GM18858 (cell line): ENCODE measurements around the gene FANCM.

ENCODE experiments used
- ATAC-seq: cut with Tn5 transposase; IDR thresholded peaks from one replicate; pipeline ENCODE4 v1.9.1; 2021; ENCODE audit not compliant: unreplicated experiment

The FANCM gene, protein sequence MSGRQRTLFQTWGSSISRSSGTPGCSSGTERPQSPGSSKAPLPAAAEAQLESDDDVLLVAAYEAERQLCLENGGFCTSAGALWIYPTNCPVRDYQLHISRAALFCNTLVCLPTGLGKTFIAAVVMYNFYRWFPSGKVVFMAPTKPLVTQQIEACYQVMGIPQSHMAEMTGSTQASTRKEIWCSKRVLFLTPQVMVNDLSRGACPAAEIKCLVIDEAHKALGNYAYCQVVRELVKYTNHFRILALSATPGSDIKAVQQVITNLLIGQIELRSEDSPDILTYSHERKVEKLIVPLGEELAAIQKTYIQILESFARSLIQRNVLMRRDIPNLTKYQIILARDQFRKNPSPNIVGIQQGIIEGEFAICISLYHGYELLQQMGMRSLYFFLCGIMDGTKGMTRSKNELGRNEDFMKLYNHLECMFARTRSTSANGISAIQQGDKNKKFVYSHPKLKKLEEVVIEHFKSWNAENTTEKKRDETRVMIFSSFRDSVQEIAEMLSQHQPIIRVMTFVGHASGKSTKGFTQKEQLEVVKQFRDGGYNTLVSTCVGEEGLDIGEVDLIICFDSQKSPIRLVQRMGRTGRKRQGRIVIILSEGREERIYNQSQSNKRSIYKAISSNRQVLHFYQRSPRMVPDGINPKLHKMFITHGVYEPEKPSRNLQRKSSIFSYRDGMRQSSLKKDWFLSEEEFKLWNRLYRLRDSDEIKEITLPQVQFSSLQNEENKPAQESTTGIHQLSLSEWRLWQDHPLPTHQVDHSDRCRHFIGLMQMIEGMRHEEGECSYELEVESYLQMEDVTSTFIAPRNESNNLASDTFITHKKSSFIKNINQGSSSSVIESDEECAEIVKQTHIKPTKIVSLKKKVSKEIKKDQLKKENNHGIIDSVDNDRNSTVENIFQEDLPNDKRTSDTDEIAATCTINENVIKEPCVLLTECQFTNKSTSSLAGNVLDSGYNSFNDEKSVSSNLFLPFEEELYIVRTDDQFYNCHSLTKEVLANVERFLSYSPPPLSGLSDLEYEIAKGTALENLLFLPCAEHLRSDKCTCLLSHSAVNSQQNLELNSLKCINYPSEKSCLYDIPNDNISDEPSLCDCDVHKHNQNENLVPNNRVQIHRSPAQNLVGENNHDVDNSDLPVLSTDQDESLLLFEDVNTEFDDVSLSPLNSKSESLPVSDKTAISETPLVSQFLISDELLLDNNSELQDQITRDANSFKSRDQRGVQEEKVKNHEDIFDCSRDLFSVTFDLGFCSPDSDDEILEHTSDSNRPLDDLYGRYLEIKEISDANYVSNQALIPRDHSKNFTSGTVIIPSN (N-terminal part only)

GRCh38 chr14:45135659-45136395 lies at the start of gene FANCM:
Gene FANCM, plus strand, starts transcription at chr14:45135930. Its CDS starts 102 bp downstream, at chr14:45136032.
- ATAC-seq = peak; percentile 28

- ATAC-seq = peak; percentile 82
These were observed 45.9 kb upstream of the FANCM start for GRCh38 chr14:45089813-45090212.

DNA sequence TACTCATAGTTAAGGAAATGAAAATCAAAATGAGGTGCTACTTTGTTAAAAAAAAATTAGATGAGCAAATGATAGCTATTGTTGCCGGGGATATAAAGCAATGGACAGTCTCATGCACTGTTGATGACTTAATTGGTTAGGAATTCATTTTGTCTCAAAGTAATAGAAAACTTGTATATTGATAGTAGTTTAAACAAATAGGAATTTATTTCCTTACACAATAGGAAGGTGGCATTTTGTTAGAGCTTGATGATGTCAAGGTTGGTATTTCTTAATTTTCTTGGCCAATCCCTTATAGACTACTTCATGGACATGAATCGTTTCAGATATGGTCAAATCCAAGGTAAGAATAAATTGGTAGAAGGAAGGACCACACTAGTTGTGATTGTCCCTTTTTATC lies 44.0 kb upstream of the FANCM start:
- no peak for ATAC-seq

DNA sequence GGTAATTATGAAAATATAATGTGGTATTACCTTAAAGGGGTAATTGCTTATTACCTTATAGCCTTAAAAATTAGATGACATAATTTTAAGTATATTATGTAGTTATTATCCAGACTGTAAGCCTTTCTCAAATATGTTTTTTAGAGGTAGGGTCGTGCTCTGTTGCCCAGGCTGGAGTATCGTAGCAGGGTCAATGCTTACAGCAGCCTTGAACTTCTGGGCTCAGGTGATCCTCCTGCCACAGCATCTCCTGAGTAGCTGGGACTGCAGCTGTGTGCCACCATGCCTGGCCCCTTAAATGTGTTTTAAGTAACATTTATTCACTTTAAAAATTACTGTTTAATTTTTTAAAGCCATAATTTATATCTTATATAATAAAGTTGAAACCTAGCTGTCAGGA lies 41.5 kb upstream of the FANCM start:
- ATAC-seq = no peak

DNA sequence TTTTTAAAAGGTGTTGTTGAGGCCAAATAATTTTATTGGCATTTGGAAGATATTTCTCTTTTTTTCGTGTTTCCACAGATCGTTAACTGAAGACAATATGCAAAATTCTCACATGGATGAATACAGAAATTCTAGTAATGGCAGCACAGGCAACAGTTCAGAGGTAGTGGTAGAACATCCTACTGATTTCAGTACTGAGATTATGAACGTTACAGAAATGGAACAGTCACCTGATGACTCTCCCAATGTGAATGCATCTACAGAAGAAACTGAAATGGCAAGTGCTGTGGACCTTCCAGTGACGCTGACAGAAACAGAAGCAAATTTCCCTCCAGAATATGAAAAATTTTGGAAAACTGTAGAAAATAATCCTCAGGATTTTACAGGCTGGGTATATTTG lies 40.6 kb upstream of the FANCM start:
- ATAC-seq = no peak

DNA sequence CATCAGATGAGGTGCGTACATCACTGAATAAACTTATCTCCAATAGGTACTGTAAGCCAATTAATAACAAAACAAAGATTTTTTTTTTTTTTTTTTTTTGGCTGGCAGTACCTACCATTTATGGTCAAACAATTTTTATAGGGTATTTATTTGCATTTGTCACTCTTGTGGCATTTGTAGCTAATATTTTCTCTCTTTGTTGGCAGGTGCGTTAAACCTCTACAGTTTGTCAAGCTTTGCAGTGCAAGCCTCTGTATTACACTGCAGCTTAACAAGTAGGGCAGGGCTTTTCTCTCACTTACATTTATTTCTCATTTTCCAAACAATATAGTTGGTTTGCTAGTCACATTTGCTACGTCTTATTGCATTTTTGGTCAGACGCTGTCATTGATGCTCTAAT lies 39.5 kb upstream of the FANCM start:
- no peak for ATAC-seq

- no peak for ATAC-seq
These were observed 31.9 kb upstream of the FANCM start for GRCh38 chr14:45103806-45104205.

- no peak for ATAC-seq
These were observed 31.2 kb upstream of the FANCM start for GRCh38 chr14:45104561-45104960.

- no peak for ATAC-seq
These were observed 22.6 kb upstream of the FANCM start for GRCh38 chr14:45112896-45113781.

DNA sequence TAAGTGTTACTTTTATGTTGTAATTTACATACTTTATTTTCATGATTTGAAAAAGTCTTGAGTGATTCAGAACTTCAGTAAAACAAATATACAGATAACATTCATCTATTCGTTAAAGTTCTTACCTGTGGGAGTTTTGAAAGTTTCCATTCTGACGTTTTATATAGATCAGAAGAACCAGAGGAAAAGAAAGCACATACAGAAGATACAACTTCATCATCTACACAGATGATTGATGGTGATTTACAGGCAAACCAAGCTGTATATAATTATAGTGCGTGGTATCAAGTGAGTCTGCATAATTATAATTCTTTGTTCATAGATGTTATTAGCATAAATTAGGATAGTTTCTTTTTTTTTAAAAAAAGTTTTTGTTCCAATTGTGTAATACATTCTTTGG lies 21.4 kb upstream of the FANCM start:
- ATAC-seq = no peak

GRCh38 chr14:45118594-45118993 lies 17.1 kb upstream of the FANCM start:
- no peak for ATAC-seq

- no peak for ATAC-seq
These were observed 15.6 kb upstream of the FANCM start for GRCh38 chr14:45120096-45120495.

DNA sequence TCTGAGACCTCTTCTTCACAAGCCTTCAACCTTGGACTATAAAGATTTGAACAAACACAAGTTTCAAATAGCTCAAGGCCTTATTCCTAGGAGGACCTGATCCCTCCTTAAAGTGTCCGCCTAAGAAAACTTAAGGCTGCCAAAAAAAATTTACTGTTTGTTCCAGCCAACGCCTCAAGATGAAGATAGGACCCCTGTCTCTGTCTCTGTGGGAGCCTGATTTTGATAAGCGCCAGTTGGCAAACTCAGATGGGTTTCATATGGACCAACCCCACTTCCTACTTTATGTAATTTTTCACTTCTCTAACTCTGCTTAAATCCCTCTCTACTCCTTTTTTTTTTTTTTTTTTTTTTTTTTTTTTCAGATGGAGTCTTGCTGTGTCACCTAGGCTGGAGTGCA lies 12.5 kb upstream of the FANCM start:
- ATAC-seq = no peak

DNA sequence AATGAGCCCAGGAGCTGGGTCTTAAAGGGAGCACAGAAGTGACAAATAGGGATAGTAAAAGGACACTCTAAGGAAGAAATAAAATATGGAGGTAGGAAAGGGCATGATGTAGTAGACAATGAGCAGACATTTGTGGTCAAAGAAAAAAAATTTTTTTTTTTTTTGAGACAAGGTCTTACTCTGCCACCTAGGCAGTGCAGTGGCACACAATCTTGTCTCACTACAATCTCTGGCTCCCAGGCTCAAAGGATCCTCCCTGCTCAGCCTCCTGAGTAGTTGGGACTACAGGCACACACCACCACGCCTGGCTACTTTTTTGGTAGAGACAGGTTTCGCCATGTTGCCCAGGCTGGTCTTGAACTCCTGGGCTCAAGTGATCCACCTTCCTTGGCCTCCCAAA lies 10.0 kb upstream of the FANCM start:
- no peak for ATAC-seq

GRCh38 chr14:45128963-45129629 lies 6.6 kb upstream of the FANCM start:
- ATAC-seq = no peak

- ATAC-seq = no peak
These were observed 2.1 kb upstream of the FANCM start for GRCh38 chr14:45133683-45134050.

DNA sequence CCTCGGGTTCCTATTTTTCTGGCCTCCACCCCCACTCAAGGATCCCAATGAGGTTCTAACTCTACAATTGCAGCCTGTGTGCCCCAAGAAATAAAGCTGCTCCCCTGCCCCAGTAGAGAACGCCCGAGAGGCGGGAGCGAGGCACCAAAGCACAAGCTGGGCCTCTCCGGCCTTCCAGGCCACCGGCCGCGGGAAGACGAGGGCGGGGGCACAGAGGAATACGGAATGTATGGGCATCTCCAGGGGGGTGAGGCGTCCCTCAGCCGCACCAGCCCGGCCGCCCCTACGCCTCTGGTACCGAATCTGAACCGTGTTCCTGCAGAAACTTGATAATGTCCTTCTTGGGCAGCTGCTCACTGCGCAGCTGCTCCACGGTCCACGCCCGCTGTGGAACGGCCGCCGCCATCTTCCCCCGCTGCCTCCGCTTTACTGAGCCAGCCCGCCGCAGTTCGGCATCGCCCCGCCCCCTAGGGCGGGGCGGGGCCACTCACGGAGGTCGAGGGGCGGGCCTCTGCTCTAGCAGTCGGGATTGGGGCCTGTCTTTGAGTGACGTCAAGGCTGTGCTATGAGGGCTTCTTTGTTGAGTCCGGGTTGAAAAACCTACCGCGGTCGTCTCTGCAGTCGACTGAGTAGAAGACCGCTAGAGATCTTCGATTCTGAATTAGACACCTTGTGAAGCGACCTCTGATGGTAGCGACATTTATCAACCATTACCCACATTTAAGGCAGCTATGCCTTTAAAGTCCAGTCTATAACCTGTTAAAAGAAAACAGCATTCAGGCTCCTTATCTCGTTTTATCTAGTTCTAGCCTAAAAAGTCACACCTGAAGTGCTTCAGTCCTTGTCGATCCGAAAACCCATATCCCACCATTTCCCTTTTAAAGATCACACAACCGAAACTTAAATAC lies 1.4 kb upstream of the FANCM start, which contains the start of gene FKBP3:
FKBP3 (minus strand) TSS at position 431 of the 908 bp plus-strand sequence; CDS start at position 406, 25 bp downstream.
- ATAC-seq = peak; percentile 88

- ATAC-seq = no peak
These were observed 574 bp upstream of the FANCM start for GRCh38 chr14:45135156-45135555.
